Lower lobe of right lung (tissue), 2 donors: ENCODE data around the gene KIRREL3. TPM values are rescaled to one million over a fixed set of nuclear protein-coding genes. Genes with fewer than 3 reads are reported as not detected.
A peak's percentile ranks its signal among the peaks of the same experiment; 100 is the strongest.
"Not testable (repeated sequence)": the region's sequence is repeated elsewhere in the genome, so short reads cannot be mapped to it uniquely, and the experiment has no call there.

Source experiments
- ATAC-seq, 2 donors: fragments of 200-7000 bp; cut with Tn5 transposase; one replicate each; pipeline ENCODE4 v1.9.1; 2020 to 2022; ENCODE audit warnings: mild to moderate bottlenecking in 2 of 2, moderate library complexity in 2 of 2
- DNase-seq: peaks from one replicate; pipeline ENCODE4 v3.0.0-alpha.2; 2020
- H3K27ac ChIP-seq: fragments of 200-600 bp; one replicate; pipeline ENCODE4 v1.8.0; 2022
- H3K27me3 ChIP-seq: fragments of 200-600 bp; one replicate; pipeline ENCODE4 v1.8.0; 2022; ENCODE audit warnings: low read depth
- H3K36me3 ChIP-seq: fragments of 200-600 bp; one replicate; pipeline ENCODE4 v1.8.0; 2022; ENCODE audit warnings: mild to moderate bottlenecking
- H3K4me1 ChIP-seq: fragments of 200-600 bp; one replicate; pipeline ENCODE4 v1.8.0; 2022
- H3K4me3 ChIP-seq: fragments of 200-600 bp; one replicate; pipeline ENCODE4 v1.8.0; 2022; ENCODE audit warnings: mild to moderate bottlenecking
- H3K9me3 ChIP-seq: fragments of 200-600 bp; one replicate; pipeline ENCODE4 v1.8.0; 2022
- intact Hi-C: fragments of 100-400 bp; cut with DNase I; formaldehyde crosslinking; loops from one replicate; pipeline ENCODE4 v1.11.0; 2022
- total RNA-seq: library from RNA; stranded (reverse); fragmentation: NEBNext Ultra II Directional; extraction: Animal tissue kit (Norgen Biotek cat#: 25700); gene quantifications from one replicate; pipeline ENCODE4 v1.2.1, GENCODE V29; 2021
- TF ChIP-seq, protein P1 (sequence below): fragments of 200-600 bp; IDR thresholded peaks from one replicate; pipeline ENCODE4 v1.8.0; 2022; ENCODE audit warnings: antibody characterized with exemption, mild to moderate bottlenecking
- donor health status: DM: no; HTN: yes; CAD: no; lungs with severe emphysema.

Gene KIRREL3
- total RNA-seq, 1 donor from 2014 or later = 0.15 TPM

DNA sequence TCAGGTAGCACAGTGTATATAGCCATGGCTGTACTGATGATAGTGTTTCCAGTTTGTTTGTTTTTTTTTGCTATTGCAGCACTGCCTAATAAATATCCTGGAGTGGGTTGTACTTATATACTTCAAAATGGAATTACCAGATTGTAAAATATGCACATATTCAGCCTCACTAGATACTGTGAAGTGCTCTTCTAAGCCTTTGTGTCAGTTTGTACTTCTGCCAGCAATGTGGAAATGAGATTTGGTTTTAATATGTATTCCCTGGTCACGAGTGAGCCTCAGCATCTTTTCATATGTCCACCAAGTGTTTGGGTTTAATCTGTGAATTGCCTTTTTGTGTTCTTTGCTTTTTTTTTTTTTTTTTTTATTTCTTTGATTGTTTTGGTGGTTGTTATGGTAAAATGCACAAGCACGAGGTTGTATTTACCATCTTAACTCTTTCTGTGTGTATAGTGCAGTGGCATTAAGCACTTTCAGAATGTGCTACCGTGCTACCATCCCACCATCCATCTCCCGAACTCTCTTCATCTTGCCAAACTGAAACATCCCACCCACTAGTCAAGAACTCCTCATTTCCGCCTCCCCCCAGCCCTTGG is 610.2 kb downstream of the KIRREL3 start:
- Histone ChIP-seq H3K27ac (no peak overlapping the region), H3K36me3 (no peaks in the 10 kb centered on the region), H3K27me3 (no peaks in the 10 kb centered on the region), H3K4me1 (peaks cover 42% of the 10 kb centered on the region), H3K9me3 (no peaks in the 10 kb centered on the region), H3K4me3 (no peak overlapping the region)
- DNase-seq (no peak), ATAC-seq (no peak)
- intact Hi-C loops = no loop called here
- TF ChIP-seq, protein P1, sequence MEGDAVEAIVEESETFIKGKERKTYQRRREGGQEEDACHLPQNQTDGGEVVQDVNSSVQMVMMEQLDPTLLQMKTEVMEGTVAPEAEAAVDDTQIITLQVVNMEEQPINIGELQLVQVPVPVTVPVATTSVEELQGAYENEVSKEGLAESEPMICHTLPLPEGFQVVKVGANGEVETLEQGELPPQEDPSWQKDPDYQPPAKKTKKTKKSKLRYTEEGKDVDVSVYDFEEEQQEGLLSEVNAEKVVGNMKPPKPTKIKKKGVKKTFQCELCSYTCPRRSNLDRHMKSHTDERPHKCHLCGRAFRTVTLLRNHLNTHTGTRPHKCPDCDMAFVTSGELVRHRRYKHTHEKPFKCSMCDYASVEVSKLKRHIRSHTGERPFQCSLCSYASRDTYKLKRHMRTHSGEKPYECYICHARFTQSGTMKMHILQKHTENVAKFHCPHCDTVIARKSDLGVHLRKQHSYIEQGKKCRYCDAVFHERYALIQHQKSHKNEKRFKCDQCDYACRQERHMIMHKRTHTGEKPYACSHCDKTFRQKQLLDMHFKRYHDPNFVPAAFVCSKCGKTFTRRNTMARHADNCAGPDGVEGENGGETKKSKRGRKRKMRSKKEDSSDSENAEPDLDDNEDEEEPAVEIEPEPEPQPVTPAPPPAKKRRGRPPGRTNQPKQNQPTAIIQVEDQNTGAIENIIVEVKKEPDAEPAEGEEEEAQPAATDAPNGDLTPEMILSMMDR = no peak

DNA sequence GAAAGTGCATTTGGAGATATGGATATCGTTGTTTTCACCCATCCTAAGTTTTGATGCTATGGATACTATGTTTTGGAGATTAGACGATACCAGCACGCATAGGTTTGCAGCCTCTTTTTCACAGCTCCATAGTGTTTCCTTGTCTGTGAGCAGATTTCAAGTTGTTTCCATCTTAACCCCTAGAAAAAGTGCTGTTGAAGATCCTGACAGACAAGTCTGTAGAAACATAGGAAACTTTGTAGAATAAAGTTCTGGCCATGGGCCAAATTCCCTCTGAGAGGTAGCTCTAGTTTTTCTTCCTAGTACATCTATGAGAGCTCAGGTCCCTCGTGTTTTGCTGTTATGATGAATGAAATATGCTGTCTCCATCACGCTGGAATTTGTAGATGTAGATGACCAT is 612.7 kb downstream of the KIRREL3 start:
- Histone ChIP-seq H3K27ac (no peak overlapping the region), H3K9me3 (no peaks in the 10 kb centered on the region), H3K36me3 (no peaks in the 10 kb centered on the region), H3K4me1 (peaks cover 39% of the 10 kb centered on the region), H3K27me3 (no peaks in the 10 kb centered on the region), H3K4me3 (no peak overlapping the region)
- TF ChIP-seq, protein P1 = no peak
- intact Hi-C loops = no loop called here
- DNase-seq (no peak), ATAC-seq (no peak)

DNA sequence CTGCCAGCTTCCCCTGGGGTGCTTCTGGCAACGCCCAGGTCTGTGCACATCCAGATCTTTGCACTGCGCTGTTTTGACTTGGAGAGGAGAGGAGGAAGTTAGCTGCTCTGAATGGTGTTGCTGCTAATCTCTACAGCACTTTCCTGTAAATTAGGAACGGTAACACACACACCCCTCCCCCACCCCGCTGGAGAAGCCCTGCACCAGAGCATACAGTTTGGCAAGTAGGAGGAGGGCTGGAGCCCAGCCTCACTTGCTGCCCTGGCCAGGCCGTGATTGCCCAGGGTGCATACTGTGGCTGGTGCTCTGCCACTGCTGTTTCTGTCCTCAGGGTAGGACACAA is 613.9 kb downstream of the KIRREL3 start:
- H3K9me3 ChIP-seq, H3K27me3 ChIP-seq, intact Hi-C loops, H3K4me3 ChIP-seq, H3K36me3 ChIP-seq: not testable (repeated sequence)
- Histone ChIP-seq H3K27ac (peak overlapping the region; percentile 49), H3K4me1 (peaks cover 32% of the 10 kb centered on the region)
- peak; percentile 33 to 75 for ATAC-seq
- DNase-seq = peak; percentile 67

DNA sequence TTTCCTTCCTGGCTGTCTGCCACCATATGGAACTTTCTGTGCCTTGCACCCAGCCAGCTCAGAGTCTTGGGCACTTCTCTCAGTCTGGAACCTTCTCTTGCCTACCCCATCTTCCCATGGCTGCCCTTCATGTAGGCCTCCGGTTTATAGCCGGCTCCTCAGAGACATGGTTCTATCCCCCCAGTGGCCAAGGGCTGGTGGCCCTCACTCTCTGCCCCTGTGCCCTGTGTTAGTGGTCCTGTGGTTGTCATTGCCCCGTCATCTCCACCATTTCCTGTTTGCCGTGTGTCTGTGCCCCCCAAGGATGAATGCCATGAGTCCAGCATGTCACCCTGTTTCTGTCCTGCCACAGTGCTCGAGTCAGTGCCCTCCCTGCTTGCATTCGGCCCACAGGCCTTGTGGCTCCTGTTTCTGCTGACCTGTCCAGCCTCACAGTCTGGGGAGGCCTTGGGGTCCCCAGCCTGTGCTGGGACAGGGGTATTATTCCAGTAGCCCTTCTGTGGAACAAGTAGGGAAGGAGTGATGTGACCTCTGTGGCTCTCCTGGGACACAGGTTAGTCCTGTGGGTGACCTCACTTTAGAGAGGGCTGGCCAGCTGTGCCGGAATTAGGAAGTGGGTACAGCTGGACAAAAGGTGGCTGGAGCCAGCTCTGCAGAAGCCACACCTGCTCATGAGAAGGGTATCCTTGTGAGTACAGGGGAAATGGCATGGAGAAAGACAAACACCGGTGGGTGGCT is 614.4 kb downstream of the KIRREL3 start:
- peak overlapping the region; percentile 49 for H3K27ac ChIP-seq
- intact Hi-C loops = no loop called here
- TF ChIP-seq, protein P1 = no peak
- no peak overlapping the region for H3K4me3 ChIP-seq
- H3K36me3 ChIP-seq = no peaks in the 10 kb centered on the region
- DNase-seq (no peak), ATAC-seq (peak in 1 of 2 donors; percentile 25)
- H3K9me3 ChIP-seq = no peaks in the 10 kb centered on the region
- peaks cover 27% of the 10 kb centered on the region for H3K4me1 ChIP-seq
- no peaks in the 10 kb centered on the region for H3K27me3 ChIP-seq

DNA sequence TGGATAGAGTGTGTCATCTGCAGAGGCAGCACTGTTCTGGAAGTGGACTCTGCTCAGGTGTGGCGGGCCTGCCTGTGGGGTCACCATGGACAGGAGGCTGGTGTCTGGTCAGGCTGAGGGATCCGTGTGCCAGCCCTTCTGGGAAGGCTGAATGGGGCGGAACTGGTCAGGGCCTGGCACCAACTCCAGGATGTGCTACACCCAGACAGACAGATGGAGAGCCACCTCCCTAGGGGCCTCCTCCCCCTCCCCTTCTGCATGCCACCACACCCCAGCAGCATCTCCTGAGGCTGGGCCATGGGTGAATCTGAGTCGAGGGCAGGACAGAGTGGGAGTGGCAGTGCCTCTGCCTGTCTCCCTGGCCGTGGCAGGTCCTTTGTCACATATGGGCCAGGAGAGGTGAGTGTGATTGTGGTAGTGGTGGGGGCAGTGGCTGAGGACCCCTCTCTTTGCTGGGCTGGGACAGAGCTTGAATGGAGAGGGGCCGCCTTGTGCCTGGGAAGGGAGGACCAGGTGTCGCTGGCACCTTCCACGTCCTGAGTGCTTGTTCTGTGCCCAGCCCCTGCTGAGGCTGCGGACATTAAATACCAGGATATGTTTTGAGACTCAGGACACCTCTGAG is 616.0 kb downstream of the KIRREL3 start:
- TF ChIP-seq, protein P1 = no peak
- Histone ChIP-seq H3K36me3 (no peaks in the 10 kb centered on the region), H3K27ac (no peak overlapping the region), H3K27me3 (no peaks in the 10 kb centered on the region), H3K9me3 (no peaks in the 10 kb centered on the region), H3K4me1 (peaks cover 24% of the 10 kb centered on the region), H3K4me3 (no peak overlapping the region)
- no peak for DNase-seq
- peak in 1 of 2 donors; percentile 5 for ATAC-seq
- intact Hi-C loops = no loop called here
